HG03095 (cell line): ENCODE data around the gene SCCPDH.
"Not testable (repeated sequence)": the region's sequence is repeated elsewhere in the genome, so short reads cannot be mapped to it uniquely, and the experiment has no call there.

Experiments
- ATAC-seq: cut with Tn5 transposase; IDR thresholded peaks from one replicate; pipeline ENCODE4 v1.9.1; 2021; ENCODE audit warnings: moderate library complexity; ENCODE audit not compliant: unreplicated experiment

SCCPDH gene, protein sequence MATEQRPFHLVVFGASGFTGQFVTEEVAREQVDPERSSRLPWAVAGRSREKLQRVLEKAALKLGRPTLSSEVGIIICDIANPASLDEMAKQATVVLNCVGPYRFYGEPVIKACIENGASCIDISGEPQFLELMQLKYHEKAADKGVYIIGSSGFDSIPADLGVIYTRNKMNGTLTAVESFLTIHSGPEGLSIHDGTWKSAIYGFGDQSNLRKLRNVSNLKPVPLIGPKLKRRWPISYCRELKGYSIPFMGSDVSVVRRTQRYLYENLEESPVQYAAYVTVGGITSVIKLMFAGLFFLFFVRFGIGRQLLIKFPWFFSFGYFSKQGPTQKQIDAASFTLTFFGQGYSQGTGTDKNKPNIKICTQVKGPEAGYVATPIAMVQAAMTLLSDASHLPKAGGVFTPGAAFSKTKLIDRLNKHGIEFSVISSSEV

DNA sequence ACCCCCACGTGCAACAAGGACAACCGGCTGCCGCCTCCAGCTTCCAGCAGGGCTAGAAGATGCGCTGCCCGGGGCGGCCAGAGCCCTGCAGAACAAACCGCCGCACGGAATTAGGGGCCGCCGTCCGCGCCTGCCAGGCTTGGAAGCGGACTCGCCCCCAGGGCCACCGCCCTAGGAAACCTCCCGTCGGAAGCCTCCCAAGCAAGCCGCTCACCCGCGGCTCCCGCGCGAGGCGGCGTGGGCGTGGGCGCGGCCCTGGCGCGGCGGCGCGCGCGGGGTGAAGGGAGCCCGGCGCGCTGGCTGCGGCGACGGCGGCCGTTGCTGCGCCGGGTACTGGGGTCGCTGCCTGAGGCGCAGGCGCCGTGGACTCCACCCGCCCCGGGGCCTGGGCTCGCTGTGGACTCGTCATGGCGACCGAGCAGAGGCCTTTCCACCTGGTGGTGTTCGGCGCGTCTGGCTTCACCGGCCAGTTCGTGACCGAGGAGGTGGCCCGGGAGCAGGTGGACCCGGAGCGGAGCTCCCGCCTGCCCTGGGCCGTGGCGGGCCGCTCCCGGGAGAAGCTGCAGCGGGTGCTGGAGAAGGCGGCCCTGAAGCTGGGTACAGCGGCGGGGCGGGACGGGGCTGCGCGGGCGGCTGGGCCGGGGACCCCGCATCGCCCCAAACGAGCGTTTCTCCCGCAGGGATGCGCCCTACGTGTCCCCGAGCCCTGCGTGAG is at the start of gene SCCPDH:
Gene SCCPDH, plus strand, starts transcription at position 394 of the 715 bp plus-strand sequence. Its CDS starts 14 bp downstream, at position 408.
- ATAC-seq: peak; percentile 96

DNA sequence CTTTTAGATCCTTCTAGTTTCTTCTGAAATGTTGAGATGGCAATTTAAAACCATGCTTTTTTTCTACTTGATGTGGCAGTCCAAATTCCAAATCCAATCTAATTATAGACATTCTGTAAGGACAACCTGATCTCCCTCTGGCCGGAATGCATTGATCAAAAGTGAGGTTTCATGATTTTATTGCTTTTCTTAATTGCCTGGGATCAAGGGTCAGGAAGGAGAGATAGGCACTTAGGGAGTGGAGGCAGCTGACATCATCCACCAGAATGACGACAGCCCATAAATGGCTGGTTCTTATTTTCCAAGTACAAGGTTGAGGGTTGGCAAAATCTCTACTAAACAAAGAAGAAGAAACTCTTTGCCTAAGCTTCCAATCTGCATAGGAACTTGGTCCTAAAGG is 46.4 kb upstream of the SCCPDH start:
- no peak for ATAC-seq

DNA sequence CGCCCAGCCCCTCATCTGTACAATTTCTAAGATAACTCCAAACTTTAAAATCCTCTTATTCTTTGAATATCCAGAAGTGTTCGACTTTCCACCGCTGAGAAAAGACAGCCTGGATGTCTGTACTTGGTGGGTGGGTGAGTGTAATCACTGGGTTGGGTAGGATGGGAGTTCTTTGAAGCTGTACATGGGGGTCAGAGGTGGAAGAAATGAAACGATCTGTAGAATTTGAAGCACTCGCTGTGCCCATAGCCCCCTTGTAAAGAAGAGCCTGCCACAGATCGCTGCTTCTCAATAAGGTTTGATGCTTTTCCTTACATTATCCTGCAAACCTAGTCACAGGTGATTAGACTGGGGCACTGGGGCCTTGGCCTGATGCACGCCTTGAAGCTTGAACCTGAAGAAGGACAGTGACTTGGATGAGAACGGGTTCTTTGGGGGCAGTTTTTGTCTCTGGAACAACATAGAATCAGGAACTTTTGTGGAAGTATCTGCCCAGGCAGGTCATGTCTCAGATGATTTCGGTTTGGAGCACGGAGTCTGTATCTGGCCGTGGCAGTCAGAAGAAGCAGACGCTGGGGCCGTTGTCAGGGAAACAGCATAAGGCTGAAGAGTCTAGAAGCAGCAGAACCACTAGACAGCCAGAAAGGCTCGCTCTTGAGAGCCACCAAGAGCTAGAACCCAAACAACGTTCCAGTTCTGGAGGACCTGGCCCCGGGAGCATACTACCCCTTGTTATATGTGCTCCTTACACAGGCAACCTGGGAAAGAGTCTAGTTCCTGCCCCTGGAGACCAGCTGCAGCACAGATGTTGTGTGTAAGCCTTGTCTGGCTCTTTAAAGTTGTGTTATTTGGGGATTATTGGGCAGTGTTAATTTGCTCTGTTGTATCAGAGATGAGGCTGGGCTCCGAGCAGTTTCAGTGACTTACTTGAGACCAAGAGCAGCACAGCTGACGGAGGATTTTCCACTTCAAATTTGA is 45.1 kb upstream of the SCCPDH start:
- no peak for ATAC-seq

DNA sequence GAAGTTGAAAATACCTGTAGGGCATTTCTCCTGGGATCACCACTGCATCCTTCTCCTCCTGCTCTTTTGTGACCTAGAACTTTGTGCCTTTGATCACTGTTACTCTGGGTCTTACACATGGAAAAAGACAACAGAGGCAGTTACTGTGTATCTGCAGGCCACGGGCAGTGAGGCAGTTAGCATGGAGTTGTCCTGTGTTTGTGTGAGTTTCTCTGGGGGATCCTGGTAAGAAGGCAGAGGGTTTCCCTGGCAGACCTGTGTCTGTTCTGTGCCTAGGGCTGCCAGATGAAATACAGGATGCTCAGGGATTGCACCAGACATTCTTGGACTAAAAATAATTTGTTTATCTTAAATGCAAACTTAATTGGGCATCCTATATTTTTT is 44.4 kb upstream of the SCCPDH start:
- ATAC-seq: no peak

DNA sequence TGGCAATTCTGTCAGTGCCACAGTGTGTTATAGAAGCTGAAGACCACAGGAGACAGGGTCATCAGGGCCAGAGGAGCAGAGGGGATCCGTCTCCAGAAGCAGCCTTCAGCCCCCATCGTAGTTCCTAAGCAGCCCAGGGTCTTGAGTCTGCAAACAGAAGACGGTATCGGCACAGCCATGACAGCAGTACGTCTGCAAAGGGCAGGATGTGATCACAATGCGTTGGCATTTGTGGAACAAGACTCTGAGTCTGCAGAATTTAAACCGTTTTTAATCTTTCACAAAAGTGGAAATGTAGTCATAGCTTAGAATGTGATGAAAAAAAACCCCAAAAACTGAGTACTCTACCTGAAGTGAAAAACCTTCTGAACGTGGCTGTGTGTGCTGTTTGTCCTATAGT is 44.0 kb upstream of the SCCPDH start:
- no peak for ATAC-seq

DNA sequence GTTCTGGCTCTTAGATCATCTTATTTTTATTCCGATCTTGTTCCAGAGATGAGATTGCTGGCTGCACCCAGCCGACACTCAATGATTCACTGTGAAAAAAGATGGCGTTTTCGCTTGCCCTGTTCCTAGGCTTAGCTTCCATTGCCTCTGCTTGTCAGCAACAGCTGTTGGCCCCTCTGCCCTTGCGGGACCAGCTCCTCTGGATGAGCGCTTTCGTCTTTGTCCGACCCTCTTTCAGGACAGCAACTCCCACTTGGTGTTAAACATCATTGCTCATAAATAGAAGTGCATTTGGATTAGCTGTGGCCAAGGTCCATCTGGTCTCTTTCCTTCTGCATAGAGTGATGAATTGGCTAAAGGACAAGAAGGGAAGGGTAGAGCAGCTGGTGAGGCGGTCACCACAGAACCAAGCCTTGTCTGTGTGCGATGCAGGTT is 43.5 kb upstream of the SCCPDH start:
- no peak for ATAC-seq

DNA sequence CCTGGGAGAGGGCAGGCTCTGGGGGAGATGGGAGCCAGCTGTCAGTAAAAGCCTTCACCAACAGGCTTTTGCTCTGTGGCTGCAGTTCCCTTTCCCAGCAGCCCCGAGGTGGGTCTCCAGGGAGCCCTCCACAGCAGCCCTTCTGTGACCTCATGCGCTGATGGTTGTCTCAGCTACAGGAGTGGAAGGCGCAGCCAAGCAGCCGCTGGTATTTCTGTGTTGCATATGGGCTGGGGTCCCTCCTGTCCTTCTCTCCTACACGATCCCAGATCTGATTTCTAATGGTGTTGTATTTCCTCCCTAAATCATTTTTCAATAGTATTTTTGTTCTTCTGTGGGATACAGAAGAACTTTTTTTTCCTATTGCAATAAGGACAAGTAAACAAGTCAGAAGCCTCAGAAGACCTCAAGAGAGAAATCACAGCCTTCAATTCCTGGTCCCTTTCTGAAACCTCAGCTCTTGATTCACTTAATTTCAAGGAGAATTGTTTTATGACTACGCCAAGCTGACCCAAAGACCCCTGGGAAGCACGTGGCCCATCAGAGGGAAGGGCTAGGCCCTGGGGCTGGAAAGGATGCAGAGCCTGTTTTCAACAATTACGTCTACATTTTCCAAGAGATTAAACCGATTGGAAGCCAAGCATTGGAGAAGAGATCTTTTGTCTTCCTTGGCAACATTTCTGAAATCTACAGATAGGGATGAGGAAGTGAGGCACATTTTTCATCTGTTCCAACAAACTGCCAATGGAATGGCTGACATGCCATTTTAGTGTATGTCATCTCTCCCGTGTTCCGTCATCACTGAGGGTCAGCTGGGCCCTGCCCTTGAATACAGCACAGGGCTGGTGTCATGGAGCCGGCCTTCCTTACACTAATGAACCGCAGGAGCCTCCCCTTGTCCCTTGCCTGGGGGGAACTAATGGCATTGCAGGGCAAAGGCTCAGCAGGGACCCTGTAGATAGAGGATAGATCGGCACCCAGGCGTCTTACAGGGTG is 42.0 kb upstream of the SCCPDH start:
- ATAC-seq: no peak

DNA sequence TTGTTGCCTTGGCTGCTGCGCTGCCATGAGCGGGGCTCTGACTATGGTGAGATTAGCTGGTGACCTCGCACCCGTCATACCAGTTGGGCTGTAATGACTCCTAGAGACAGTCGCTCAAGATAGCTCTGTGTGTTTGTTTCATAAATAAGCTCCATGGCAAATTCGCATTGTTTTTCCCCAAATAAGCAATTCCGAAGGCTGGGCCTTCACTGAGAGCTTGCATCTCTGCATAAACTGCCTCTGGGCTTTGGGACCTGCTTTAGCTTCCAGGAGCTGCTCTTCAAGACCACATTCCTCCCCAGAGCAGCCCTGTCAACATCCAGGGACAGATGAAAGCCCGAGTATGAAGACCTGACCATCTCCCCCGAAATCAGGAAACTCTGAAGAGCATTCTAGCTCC is 40.7 kb upstream of the SCCPDH start:
- no peak for ATAC-seq

DNA sequence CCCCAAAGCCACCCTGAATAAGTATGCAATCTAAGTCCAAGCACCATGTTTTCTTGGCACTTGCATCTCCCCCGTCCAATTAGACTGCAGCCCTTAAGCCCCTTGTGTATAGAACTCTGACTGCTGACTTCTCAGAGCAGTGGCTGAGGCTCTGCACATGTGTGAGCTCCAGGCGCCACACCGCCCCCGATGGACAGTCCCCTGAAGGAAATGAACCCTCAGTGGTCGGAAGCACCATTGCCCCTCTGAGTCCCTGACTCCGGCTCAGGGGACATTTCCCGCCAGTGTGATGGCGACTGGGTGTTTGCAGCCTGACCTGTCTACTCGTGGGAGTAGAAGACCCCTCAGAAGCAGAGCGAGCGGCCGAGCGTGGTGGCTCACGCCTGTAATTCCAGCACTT is 37.2 kb upstream of the SCCPDH start:
- no peak for ATAC-seq

DNA sequence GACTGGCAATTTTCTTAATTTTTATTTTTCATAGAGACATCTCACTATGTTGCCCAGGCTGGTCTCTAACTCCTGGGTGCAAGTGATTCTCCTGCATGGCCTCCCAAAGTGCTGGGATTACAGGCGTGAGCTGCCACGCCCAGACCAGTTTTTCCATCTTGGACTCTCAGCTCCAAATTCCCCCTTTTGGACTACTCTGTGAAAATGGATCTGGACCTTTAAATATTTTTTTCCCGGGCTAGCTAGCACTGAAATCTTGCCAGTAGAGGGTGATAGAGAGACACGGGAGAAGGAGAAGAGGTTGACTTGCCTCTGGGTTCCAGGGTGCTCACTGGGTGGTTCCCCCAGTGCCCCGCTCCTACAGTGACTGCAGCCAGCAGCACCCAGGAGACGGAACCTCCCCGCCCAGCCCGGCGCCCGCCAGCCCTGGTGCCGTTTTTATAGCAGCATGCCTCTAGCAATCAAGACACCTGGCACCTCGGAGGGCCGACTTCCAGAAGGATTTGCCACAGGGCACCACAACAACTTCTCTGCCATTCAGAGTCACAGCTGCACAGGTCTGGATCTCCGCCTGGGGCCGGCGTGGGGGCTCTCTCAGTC is 34.7 kb upstream of the SCCPDH start:
- peak; percentile 99 for ATAC-seq

DNA sequence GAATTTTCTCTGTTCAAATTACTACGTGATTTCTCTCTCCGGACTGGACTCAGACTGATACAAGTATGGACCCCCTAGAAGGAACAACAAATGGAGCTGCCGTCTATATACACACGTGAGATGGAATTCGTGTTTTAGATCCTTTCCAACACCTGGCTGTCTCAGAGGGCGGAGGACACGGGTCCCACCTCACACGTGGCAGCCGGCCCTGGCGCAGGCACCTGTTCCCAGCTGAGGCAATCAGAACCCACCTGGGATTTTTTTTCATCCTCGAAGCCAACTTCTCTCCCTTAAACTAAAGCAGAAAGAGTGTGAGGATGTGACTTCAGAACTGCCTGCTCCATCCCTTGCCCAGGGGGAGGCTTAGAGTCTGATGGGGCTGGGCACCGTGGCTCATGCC is 34.1 kb upstream of the SCCPDH start:
- no peak for ATAC-seq

DNA sequence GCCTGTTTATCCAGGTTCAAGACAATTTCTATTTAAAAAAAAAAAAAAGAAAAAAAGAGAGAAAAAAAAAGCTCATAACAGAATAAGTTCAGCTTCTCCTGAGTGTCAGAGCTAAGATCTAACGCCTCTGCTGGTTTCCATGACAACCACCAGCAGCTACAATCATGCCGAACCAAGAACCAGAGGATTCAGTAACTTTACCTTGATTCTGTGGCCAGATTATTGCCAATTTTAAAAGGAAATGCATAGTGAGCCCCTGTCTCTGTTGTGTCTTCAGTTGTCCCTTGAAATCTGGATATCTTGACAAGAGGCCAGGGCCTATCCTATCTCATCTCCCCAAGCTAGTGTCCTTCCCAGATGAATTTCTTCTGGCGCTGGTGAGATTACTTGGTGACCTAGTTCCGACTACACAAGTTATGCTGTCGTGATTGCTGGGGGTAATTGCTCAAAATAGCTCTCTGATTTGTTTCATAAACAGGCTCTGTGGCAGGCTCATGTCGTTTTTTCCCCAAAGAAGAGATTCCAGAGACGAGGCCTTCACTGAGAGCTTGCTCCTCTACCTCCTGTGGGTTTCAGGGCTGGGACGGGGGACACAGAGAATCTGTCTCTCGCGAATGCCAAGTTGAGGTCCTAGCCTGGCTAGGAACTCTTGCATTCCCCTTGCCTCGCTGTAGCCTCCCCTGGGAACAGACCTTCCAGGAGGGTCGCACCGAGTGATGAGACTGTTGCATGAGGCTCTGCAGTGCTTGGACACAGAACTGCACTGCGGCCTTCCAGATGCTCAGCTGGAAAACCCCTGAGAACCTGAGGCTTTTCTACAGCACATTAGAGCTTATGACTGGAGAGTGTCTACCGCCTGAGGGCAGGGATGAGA is 32.4 kb upstream of the SCCPDH start:
- no peak for ATAC-seq

DNA sequence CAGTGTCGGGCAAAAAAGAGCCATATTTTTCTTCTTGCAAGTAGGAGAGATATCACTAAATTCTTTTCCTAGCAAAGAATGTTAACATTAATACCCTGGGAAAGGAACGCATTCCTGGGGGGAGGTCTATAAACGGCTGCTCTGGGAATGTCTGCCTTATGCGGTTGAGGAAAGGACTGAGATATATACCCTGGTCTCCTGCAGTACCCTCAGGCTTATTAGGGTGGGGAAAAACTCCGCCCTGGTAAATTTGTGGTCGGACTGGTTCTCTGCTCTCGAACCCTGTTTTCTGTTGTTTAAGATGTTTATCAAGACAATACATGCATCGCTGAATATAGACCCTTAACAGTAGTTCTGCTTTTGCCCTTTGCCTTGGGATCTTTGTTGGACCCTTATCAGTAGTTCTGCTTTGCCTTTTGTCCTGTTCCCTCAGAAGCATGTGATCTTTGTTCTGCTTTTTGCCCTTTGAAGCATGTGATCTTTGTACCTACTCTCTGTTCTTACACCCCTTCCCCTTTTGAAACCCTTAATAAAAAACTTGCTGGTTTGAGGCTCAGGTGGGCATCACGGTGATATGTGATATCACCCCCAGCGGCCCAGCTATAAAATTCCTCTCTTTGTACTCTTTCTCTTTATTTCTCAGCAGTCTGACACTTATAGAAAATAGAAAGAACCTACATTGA is 29.9 kb upstream of the SCCPDH start:
- not testable (repeated sequence) for ATAC-seq

DNA sequence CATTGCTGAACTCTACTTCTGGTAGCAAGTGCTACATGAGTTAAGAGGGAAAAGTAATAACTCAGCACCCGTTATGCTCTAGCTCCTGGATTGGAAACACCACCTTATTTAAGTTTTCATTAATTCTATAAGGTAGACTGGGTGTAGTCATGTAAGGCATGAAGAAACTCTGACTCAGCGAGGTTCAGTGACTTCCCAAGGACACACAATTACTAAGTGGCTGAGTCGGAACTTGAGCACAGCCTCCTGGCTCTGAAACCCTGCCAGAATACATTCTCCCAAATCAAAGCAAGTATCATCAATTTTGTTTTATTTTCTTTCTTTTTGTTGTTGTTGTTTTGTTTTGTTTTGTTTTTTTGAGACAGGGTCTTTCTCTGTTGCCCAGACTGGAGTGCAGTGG is 29.1 kb upstream of the SCCPDH start:
- ATAC-seq: no peak

DNA sequence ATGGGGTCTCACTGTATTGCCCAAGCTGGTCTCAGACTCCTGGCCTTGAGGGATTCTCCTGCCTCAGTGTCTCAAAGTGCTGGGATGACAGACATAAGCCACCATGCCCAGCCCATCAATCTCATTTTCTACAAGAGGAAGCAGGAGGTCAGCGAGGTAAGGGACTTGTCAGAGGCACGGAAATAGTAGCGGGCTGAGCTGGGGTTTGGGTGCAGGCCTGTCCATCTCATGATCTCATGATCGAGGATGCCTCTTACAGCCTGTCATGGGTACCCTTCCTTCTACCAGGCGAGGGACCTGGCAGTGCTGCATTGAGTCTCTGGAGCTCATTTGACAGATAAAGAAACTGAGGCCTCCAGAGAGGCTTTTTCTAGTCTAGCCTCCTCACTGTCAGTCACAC is 28.5 kb upstream of the SCCPDH start:
- no peak for ATAC-seq

DNA sequence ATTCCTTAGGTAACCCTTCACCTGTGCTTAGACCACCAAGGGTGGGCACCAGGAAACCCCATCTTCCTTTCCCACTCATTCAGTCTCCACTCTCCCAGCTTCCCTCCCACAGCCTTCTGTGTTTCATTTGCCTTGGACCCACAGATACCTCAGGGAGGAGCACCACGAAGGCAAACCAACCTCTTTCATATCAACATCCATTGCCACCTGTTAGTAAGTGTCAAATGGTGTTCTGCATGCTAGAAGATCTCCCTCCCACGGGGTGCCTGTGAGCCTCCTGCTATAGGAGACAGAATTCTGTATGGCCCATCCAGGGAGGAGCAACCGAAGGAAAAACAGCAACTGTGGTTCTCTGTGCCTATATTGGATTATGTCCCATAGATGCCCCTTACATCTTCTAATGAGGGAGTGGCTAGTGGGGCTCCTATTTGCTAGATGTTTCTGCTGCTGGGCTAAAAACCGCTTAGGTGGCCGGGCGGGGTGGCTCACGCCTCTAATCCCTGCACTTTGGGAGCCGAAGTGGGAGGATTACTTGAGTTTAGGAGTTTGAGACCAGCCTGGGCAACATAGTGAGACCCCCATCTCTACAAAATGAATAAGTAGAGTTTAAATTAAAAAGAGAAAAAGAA is 25.6 kb upstream of the SCCPDH start:
- ATAC-seq: no peak

DNA sequence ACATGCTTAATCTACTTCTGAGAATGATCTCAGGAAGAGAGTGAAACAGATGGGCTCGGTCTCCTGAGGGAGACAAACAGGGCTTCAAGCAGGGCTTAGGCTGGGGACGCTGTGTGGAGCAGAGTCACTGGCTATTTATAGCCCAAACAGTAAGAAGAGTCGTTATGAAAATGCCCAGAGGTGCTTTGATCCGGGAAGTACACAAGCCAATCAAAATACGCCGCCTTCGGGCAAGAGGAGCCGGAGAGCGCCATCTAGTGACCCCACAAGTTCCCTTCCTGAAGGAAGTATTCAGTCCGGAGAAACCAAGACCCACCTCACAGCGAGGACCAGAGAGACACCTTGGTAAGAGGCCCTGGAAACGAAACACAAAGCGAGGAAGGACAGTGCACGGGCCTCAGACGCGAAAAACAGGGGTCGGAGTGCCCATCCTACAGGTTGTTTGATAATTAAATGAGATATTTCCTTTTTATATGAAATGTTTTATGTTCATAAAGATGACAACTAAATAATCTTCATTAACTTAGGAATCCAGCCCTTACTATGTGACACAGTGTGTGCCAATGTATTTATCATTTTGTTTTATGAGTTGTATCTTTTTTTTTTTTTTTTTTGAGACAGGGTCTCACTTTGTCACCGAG is 25.0 kb upstream of the SCCPDH start:
- peak; percentile 96 for ATAC-seq
